SKM-1 treated with dmso at 0.1 percent for 144 hours (cell line): Measurements from ENCODE around the gene PICK1.
"Not testable (repeated sequence)": the region's sequence is repeated elsewhere in the genome, so short reads cannot be mapped to it uniquely, and the experiment has no call there.

ENCODE experiments used
- DNase-seq: peaks from one replicate; lab custom pipeline; 2025; ENCODE audit not compliant: unreplicated experiment; lab: John Stamatoyannopoulos, UW

PICK1 gene

DNA sequence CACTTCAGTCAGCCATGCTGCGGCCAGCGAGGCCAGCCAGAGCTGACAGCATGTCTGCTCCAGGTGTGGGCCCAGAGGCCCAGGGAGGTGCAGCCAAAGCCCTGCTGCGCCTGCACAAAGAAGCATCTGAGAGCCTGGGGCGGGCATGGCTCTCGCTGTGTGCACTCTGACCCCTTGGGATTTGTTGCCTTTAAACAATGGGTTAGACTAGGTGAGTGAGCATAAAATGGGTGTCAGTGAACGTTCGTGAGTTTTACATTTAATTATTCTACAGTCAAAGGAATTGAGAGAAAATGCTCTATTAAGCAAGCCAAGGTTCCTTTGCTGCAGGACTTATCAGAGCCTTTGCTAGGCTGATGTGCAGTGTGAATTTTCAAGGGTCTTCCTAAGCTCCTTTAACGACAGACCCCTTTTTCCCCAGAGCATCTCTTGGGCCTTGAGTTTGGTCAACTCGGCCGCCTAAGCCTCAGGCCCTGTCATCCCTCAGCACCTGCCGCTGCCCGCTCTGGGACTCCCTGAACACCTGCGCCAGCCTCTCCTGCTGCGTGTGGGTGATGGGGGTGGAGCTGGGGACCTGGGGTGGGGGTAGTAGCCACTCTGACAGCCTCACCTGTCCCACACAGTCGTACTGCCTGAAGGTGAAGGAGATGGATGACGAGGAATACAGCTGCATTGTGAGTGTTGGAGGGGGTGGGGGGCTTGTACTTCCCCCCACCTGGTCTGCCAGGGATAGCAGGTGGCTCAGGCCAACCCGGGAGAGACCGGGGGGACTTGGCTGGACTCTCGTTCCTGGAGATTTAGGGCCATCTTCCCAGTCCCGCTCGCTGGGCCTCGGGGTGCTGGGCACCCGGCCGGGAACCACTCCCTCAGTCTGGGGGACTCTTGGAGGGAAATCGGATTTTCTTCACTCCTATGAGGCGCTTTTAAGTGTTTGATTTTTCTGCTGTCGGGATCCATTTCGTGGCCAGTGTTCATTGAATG lies 16.2 kb downstream of the PICK1 start:
- DNase-seq: no peak

DNA sequence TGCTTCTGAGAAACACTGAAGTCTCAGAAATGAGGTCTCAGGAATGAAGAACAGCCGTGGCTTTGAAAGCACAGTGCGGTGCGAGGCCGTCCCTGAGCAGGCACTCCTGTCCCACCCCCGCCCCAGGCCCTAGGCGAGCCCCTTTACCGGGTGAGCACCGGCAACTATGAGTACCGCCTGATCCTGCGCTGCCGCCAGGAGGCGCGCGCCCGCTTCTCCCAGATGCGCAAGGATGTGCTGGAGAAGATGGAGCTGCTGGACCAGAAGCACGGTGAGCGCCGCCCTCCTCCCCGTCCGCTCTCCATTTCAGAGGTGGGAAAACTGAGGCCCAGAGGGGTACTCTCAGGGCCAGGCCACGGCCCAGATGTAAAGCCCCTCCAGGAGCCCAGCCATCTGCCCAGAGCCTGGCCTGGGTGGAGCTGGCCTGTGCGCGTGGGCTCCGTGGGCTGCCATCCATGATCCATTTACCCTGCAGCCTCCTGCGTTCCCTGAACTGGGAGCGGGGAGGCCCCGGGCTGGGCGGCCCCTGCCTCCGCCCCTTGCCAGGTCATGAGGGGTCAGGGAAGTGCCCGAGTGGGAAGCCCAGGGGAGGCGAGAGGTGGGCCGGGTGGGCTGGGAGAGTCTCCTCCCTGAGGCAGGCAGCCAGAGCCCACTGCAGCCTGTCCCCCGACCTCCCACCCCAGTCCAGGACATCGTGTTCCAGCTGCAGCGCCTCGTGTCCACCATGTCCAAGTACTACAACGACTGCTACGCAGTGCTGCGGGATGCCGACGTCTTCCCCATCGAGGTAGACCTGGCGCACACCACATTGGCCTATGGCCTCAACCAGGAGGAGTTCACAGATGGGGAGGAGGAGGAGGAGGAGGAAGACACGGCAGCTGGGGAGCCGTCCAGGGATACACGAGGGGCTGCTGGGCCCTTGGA lies 17.2 kb downstream of the PICK1 start:
- no peak for DNase-seq

DNA sequence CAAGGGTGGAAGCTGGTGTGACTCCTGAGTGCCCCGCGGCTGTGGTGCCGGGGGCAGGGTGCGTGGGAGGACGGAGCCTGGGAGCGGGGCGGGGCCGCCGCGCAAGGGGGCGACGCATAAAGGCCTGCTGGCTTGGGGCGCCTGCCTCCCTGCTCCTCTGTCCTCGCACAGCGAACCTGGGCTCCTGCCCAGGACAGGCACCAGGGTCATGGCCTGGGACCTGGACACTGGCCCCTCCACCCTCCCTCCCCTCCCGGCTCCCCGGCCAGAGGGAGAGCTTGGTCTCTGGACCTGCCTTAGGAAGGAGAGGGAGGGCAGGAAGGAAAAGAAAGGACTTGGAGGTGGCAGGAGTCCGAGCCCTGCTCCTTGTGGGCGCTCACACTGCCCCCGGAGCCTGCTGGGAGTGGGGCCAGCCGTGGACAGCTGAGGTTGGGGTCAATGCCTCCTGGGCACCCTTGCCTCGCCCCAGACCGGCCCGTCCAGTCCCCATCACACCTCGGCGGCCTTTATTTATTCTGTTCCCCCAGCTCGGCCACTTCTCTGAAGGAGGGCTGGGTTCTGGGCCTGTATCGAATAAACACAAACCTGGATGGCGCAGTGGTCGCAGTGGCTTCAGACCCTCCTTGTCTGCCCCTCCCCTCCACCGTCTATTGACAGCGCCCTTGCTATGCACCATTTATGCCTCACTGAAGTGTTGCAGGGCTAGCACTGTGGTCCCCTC lies 18.1 kb downstream of the PICK1 start:
- no peak for DNase-seq

DNA sequence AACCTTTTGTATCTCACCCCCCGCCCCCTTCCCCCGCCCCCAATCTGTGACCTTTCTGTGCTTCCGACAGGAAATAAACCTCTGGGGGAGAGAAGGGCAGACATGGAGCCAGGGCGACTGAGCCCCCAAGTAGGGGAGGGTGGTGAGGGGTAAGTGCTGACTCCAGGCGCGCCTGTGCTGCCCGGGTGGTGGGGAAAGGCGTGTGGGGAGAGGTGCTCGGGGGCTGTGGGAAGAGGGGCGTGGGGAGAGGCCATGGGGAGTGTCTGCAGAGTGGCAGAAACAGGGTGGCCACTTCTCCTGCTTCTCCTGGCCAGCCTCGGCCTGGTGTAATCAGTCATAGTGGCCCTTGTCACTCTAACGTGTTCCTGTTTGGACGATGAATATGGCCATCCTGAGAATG lies 18.8 kb downstream of the PICK1 start:
- no peak for DNase-seq

DNA sequence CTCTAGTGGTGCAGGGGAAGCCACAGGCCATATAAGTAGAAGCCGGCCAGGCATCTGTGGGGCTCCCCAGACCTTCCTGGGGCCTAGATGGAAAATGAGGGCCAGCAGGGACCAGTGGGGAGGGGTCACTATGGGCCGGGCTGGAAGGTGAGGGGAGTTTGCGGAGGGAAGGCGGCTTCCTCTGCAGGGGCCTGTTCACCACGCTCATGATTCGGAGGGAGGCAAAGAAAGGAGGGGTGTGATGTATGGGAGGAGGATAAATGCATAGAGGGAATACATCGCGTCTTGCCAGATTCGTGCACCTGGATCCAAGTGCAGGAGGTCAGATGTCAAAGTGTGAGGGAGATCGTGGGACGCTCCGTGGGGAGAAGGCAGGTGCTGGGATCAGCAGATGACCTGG lies 19.9 kb downstream of the PICK1 start:
- no peak for DNase-seq

DNA sequence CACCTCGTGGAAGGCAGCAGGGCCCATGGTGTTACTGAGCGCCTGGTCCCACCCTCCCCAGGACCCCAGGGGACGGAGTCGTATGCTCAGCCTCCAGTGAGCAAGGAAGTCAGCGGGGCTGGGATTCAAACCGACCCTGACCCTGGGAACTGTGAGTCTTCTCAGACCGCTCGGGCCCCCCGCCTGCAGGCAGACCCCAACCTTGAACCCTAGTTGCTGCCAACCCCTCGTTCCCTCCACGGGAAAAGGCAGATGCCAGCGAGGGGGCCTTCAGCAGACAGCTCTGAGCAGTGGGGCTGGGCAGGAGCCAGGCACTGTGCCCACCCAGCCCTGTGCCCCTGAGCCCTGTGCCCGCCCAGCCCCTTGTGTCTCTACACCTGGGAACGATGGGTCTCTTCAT lies 20.4 kb downstream of the PICK1 start:
- no peak for DNase-seq

DNA sequence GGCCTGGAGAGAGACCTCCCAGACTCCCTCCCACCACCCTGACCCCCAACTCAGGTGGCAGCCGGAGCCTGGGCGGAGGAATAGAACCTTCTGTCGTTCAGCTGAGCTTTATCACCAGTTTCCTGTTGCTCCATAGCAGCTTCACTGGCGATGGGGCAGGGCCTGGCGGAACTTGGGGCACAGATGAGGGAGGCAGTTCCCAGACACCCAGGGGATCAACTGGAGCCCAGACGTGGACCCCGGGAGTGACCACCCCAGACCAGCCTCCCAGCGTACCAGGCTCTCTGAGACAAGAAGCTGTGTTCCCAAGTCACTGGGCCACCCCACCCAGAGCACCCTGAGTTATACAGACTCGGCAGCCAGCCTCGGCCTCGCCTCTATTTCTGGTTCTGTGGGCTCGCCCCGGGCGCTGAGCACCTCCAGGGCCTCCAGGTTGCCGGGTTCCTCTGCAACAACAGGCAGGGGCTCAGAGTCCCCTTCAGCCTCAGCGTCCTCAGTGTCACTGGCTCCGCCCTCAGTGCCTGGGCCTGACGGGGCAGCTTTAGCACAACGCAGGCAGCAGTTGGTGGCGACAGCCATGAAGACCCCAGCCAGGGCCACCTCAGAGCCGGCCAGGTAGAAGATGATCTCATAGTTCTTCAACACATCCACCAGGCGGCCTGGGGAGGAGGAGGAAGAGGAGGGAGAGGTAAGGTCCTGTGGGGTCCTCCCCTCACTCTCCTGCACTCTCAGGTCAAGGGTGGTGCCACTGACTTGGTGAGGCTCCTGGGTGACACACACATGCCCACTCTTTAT lies 21.0 kb downstream of the PICK1 start:
- DNase-seq: no peak

DNA sequence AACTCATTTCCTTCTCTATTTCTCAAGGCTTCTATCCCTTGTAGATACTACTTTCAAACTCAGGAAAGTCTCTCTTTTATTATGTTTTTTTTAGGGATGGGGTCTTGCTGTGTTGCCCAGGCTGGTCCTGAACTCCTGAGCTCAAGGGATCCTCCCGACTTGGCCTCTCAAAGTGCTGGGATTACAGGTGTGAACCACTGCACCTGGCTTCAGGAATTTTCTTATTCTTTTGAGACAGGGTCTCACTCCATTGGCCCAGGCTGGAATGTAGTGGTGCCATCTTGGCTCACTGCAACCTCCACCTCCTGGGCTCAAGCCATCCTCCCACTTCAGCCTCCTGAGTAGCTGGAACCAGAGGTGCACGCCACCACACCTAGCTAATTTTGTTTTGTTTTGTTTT lies 22.0 kb downstream of the PICK1 start:
- DNase-seq: not testable (repeated sequence)

DNA sequence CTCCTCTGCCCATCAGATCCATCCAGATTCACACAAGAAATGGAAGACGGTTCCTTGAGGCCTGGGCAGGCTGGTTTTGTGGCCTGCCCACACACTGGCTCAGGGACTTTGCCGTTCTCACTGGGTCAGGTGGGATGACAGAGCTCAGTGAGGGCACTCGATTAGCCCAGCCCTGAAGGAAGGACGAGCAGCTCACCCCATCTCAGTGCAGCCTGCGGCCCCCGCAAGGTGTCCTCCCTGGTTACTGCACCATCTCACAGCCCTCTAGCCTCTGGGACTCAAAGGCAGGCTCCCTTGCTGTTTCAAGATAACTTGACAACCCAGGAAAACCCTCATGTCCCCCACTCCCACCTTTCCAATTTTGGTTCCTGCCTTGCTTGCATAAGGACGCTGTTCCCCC lies 22.6 kb downstream of the PICK1 start:
- no peak for DNase-seq

DNA sequence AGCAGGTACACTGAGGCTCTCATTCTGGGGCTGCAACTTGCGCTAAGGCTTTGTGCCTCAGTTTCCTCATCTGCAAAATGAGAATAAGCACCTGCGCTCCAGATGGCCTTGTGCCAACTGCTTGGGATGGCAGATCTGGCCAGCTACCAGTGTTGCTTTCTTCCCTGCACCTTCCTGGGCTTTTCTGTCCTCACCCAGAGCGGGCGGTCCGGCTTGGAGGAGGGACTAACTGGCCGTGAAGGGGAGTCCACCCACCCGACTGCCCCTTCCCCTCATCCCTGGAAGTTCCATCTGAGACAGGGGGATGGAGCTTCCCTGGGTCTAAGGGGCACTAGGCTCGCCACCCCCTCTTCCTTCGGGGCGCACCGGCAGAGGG lies 23.3 kb downstream of the PICK1 start:
- no peak for DNase-seq

DNA sequence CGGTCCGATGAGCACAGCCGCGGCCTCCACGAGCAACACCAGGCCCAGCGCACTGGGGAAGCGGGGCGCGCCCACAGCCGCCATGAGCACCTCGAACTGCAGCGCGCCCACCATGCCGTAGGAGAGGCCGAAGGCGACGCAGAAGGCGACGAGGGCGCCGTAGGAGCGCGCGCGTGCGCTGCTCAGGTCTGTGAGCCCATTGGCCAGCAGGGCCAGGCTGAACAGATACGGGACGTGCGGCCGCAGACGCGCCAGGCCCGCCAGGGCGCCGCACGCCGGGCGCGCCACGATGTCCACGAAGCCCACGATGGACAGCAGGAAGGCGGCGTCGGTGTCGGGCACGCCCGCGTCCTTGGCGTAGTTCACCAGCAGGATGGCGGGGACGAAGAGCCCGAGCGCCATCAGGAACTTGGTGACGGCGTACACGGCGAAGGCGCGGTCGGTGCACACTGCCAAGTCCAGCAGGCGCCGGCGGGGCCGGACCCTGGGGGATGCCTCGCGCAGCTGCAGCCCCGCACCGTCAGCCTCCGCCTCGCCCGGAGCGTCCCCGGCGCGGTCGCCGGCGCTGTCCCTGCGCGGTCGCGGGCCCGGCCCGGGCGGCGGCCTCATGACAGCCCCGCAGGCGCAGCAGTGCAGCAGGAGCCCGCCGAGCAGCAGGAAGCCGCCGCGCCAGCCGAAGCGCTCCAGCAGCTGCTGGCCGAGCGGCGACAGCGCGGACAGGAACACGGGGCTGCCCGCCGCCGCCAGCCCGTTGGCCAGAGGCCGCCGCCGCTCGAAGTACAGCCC lies 23.8 kb downstream of the PICK1 start:
- DNase-seq: no peak

DNA sequence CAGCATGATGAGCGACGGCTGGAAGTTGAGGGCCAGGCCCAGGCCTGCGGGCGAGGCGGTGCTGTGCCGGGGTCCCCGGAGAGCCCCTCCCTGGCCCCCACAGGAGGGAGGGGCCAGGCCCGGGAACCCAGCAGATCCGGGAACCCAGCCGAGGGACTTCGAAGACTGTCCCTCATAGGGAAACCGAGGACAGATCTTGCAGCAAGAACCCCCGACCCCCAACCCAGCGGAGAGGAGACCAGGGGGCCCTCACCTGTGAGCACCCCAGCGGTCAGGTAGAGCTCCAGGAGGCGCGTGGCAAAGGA lies 24.4 kb downstream of the PICK1 start:
- no peak for DNase-seq

DNA sequence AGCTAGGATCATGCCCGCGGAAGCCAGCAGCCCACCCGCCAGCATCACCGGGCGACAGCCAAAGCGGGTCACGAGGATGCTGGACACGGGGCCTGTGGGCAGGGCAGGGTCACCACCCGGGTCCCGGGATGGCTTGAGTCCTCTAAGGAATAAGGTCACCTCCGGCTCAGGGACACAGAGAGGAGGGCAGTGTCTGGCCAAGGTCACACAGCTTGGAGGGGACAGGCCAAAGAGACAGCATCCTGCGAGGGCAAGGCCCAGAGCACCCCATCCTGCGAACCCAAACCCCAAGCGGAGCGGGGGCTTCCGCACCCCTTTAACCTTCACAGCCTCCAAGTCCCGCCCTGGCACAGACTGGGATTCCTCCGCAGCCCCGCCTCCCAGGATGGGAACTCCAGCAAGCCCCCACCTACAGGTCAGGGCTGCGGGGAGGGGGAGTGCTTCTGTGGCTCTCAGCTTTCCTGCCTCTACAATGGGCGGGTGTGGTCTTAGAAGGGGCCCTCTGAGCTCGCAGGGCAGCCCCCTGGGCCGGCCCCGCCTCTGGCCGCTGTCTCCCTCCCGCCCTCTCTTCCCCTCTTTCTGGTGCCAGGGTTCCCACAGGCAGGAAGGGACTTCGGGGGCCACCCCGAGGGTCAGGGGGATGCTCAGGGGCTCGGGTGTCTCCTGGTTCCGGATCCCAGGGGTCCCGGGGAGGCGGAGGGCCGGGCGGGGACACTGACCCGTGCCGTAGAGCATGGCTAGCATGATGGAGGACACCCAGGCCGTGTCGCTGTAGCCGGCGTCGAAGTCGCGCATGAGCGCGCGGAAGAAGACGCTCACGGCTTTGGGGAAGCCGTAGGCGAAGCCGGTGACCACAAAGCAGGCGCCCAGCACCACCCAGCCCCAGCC lies 25.0 kb downstream of the PICK1 start:
- DNase-seq: no peak

DNA sequence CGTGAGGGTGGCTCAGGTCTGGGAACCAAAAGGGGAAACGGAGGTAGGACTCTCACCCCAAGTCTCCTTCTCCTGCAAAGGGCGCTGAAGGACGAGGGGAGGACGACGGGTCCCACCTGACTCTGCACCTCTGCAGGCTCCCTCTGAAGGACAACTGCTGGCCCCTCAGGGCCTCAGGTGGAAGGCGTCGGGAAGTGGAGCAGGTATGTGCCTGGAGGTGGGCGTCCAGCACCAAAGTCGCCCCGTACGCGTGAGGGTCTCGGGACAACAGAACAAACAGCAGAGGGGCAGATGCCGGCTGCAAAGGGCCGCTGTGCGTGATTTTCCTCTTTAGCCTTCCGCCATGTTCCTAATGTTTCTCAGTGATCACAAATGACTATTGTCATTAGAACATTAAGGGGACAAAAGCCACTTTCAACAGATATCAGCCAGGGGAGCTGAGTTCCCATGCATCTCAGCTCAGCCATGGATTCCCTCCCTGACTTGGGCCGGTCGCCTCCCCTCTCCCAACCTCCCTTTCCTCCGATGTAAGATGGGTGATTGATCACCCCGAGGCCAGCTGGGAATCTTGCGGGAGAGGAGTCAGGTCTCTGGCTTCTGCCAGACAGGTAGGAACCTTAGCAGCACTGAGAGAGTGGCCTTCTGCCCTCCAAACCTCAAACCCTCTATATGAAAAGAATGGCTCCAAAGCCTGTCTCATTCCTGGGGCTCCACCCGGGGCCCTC lies 25.9 kb downstream of the PICK1 start:
- DNase-seq: no peak

DNA sequence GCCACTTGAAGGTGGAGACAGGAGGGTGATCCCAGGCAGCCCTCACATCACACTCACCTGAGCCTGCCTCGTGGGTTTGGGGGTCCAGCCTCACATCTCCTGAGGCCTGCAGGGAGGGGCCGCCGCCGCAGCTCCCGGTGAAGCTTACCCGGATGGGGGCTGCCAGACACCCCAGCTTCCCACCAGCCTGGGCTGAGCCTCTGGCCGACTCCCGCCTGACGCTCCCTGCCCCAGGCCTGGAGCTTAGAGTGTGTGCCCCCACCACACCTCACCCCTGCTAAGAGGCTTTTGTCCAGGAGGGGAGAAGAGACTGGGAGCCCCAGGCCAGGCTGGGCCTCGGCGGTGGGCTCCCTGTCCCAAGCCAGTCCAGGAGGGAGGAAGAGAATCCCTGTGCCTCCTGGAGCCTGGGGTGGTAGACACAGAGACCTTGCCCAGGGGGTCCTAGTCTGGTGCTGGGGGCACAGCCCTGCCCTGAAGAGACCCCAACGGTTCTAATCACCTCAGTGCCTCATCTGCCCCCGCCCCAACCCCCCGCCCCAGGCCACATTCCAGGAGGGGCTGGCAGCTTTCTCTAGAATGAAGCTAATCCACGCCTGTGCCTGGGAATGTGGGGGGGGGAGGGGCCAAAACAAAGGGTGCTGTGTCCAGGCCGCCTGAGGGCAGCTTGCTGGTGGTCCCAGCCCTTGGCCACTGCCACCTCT lies 26.9 kb downstream of the PICK1 start, which contains the start of gene SLC16A8:
Gene SLC16A8, minus strand, starts transcription at position 254 of the 701 bp plus-strand sequence. CDS start 1,311 bp downstream, outside the sequence.
- DNase-seq: no peak

DNA sequence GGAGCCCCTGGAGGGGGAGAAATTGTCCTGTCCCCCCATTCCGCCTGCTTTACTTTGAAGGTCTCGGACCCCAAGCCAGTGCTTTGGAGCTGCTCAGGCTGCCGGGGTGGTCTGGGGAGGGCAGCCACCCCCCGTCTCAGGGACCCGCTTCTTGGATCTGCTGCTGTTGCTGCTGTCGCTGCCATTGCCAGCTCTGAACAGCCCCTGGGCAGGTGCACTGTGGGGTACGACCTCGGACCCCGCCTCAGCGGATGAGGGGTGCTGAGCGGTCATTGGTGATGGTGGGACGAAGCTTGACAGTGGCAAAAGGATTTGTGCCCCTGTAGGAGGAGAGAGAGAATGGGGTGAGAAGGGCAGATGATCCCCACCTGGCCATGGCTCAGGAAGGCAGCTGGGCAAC lies 27.9 kb downstream of the PICK1 start:
- DNase-seq: no peak

DNA sequence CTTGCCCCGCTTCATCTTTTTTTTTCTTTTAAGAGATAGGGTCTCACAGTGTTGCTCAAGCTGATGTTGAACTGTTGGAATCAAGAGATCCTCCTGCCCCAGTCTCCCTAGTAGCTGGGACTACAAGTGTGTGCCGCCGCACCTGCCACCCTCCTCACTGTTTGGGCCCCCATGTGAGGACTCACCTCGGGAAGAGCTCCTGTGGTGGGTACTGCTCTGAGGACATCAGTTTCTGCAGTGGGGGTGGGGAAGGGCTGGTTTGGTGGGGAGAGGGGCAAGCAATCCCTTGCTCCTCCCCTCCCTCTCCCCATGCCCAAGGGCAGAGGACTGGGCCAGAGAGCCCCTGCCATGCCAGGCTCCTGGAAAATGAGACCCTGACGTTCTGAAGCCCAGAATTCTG lies 28.3 kb downstream of the PICK1 start:
- DNase-seq: no peak
